ENCODE data around the gene ATP2A2.

DNA sequence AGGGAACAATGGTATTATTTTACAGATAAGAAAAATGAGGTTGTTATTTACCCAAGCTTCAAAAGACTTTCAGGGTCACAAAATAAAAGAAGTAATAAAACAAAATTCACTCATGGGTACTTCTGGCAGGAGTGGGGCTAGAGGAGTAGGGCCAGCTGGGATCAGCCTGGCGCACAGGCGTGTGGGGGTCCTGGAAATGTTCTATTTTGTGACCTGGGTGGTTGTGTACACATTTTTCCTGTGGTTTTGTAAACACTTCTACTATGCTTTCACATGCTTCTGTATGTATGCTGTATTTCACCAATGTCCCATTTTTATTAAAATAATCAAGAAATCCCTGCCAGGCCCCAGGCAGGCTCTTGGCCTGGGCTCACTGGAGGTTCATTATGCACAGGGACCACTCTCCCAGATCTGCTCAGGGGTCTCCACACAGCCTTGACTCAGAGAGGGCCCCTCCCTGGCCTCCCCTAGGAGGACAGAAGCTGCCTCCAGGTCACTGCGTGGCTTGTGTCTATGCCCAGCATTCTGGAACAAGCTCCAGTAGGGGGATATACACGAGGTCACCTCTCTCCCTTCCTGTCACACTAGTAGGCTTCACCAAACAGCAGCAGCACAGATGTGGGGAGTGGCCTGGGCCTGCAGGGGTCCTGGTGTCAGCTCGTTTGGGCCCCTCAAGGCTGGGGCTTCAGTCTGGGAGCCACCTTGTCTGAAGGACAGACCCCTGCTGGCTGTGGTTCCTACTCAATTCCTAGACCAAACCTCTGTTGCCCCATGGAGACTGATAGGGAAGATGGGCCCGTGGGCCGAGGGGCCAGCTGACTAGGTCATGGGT, 84.7 kb downstream of the ATP2A2 start:
- TF ChIP-seq, protein P1, sequence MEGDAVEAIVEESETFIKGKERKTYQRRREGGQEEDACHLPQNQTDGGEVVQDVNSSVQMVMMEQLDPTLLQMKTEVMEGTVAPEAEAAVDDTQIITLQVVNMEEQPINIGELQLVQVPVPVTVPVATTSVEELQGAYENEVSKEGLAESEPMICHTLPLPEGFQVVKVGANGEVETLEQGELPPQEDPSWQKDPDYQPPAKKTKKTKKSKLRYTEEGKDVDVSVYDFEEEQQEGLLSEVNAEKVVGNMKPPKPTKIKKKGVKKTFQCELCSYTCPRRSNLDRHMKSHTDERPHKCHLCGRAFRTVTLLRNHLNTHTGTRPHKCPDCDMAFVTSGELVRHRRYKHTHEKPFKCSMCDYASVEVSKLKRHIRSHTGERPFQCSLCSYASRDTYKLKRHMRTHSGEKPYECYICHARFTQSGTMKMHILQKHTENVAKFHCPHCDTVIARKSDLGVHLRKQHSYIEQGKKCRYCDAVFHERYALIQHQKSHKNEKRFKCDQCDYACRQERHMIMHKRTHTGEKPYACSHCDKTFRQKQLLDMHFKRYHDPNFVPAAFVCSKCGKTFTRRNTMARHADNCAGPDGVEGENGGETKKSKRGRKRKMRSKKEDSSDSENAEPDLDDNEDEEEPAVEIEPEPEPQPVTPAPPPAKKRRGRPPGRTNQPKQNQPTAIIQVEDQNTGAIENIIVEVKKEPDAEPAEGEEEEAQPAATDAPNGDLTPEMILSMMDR (IDR thresholded peaks at IDR 0.05) = no peak
- TF ChIP-seq POLR2AphosphoS5 (IDR thresholded peaks at IDR 0.05) (no peak), POLR2A (IDR thresholded peaks at IDR 0.05) (no peak)
